Measurements from ENCODE around the gene SLC22A8.
"Not testable (repeated sequence)": the region's sequence is repeated elsewhere in the genome, so short reads cannot be mapped to it uniquely, and the experiment has no call there.

SLC22A8 gene

GRCh38 chr11:63015521-63016215, at the start of gene SLC22A8:
Gene SLC22A8, minus strand, starts transcription at chr11:63015841. Its CDS starts 883 bp downstream, at chr11:63014958.
- H3K4me1 ChIP-seq (ENCODE audit: insufficient read depth, low read length): no peaks in the 10 kb centered on the region
- H3K36me3 ChIP-seq (ENCODE audit: insufficient read depth, low read length): no peaks in the 10 kb centered on the region
- no peaks in the 10 kb centered on the region for H3K9me3 ChIP-seq (ENCODE audit: low read length)
- H3K27me3 ChIP-seq (ENCODE audit: insufficient read depth, low read length): peaks cover 10% of the 10 kb centered on the region
- no peak within 1 kb of the TSS for H2AFZ ChIP-seq (ENCODE audit: low read depth, low read length)
- no peak within 1 kb of the TSS for H3K4me3 ChIP-seq (ENCODE audit: low read length)

- H3K27me3 ChIP-seq (ENCODE audit: insufficient read depth, low read length); H2AFZ ChIP-seq (ENCODE audit: low read depth, low read length); H3K36me3 ChIP-seq (ENCODE audit: insufficient read depth, low read length); H3K4me1 ChIP-seq (ENCODE audit: insufficient read depth, low read length); H3K4me3 ChIP-seq (ENCODE audit: low read length); H3K9me3 ChIP-seq (ENCODE audit: low read length): not testable (repeated sequence)
Measured at GRCh38 chr11:63046203-63046602, 30.6 kb upstream of the SLC22A8 start.

DNA sequence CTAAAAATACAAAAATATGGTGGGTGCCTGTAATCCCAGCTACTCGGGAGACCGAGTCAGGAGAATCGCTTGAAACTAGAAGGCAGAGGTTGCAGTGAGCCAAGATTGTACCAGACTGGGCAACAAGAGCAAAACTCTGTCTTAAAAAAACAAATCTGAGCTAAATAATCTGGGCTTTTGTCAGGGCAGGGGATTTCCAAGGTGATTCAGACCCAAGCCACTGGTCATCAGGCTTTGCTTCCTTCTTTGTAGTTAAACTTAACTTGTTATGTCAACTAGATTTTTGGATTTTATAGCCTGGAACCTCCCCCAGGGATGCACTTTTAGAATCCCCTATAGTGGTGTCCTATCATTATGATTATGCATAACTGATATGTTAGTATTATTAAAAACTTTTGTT, 27.0 kb upstream of the SLC22A8 start:
- no peak overlapping the region for H3K4me3 ChIP-seq (ENCODE audit: low read length)
- H3K36me3 ChIP-seq (ENCODE audit: insufficient read depth, low read length): no peaks in the 10 kb centered on the region
- no peaks in the 10 kb centered on the region for H3K27me3 ChIP-seq (ENCODE audit: insufficient read depth, low read length)
- H2AFZ ChIP-seq (ENCODE audit: low read depth, low read length): no peak overlapping the region
- H3K4me1 ChIP-seq (ENCODE audit: insufficient read depth, low read length): no peaks in the 10 kb centered on the region
- no peaks in the 10 kb centered on the region for H3K9me3 ChIP-seq (ENCODE audit: low read length)

DNA sequence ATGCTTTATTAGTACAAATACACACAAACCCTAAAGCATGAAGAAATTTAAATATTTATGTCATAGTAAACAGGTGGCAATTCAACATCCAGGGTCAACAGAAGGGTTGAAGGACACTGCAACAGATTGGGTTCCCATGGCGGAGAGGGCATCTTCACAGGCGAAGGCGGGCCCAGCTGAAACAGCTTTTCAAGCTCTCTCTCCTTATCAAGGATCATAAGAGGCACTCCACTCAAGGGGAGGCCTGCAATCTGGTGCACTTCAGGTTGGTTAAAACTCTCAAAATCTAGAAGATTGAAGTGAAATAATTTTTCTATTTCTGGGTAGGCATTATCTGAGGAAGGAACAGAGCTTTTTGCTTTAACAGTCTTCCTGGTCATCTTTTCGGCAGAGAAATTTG, 16.8 kb upstream of the SLC22A8 start:
- no peaks in the 10 kb centered on the region for H3K9me3 ChIP-seq (ENCODE audit: low read length)
- H3K4me3 ChIP-seq (ENCODE audit: low read length): no peak overlapping the region
- H2AFZ ChIP-seq (ENCODE audit: low read depth, low read length): no peak overlapping the region
- H3K4me1 ChIP-seq (ENCODE audit: insufficient read depth, low read length): no peaks in the 10 kb centered on the region
- H3K27me3 ChIP-seq (ENCODE audit: insufficient read depth, low read length): no peaks in the 10 kb centered on the region
- no peaks in the 10 kb centered on the region for H3K36me3 ChIP-seq (ENCODE audit: insufficient read depth, low read length)

- Histone ChIP-seq H3K4me3 (ENCODE audit: low read length) (no peak overlapping the region), H3K4me1 (ENCODE audit: insufficient read depth, low read length) (peaks cover 3% of the 10 kb centered on the region), H3K36me3 (ENCODE audit: insufficient read depth, low read length) (no peaks in the 10 kb centered on the region), H3K9me3 (ENCODE audit: low read length) (no peaks in the 10 kb centered on the region), H2AFZ (ENCODE audit: low read depth, low read length) (peak overlapping the region; percentile 75), H3K27me3 (ENCODE audit: insufficient read depth, low read length) (no peaks in the 10 kb centered on the region)
Measured at GRCh38 chr11:63023841-63024648, 8.4 kb upstream of the SLC22A8 start.

DNA sequence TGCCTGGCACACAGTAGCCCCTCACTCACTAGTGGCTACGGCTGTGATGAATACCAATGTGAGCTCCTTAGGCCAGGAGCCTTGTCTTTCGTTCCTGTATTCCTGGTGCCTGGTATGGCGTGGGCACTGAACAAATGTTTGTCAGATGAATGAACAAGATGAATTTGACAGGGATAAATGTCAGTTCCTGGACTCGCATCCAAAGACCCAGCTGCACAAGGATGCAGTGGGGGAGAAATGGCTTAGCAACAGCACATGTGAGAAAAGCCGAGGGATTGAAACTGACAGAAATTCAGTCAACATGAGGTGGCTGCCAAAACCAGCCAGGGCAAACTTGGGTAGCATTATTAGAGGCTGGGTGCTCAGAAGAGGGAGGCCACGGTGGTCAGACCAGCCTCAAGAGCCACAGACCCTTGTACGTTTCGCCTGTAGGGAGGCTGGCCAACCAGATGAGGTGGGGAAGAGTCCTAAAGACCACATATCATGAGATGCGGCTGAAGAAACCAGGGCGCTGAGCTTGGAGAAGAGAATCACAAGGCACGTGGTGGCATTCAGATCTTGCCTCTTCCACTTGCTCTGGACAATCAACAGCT, 7.7 kb upstream of the SLC22A8 start:
- Histone ChIP-seq H3K27me3 (ENCODE audit: insufficient read depth, low read length) (no peaks in the 10 kb centered on the region), H3K36me3 (ENCODE audit: insufficient read depth, low read length) (no peaks in the 10 kb centered on the region), H2AFZ (ENCODE audit: low read depth, low read length) (peak overlapping the region; percentile 75), H3K4me3 (ENCODE audit: low read length) (no peak overlapping the region), H3K4me1 (ENCODE audit: insufficient read depth, low read length) (peaks cover 3% of the 10 kb centered on the region), H3K9me3 (ENCODE audit: low read length) (no peaks in the 10 kb centered on the region)

- H3K9me3 ChIP-seq (ENCODE audit: low read length): no peaks in the 10 kb centered on the region
- peaks cover 3% of the 10 kb centered on the region for H3K4me1 ChIP-seq (ENCODE audit: insufficient read depth, low read length)
- no peak overlapping the region for H3K4me3 ChIP-seq (ENCODE audit: low read length)
- H2AFZ ChIP-seq (ENCODE audit: low read depth, low read length): no peak overlapping the region
- no peaks in the 10 kb centered on the region for H3K36me3 ChIP-seq (ENCODE audit: insufficient read depth, low read length)
- no peaks in the 10 kb centered on the region for H3K27me3 ChIP-seq (ENCODE audit: insufficient read depth, low read length)
Measured at GRCh38 chr11:63022441-63022840, 6.8 kb upstream of the SLC22A8 start.

DNA sequence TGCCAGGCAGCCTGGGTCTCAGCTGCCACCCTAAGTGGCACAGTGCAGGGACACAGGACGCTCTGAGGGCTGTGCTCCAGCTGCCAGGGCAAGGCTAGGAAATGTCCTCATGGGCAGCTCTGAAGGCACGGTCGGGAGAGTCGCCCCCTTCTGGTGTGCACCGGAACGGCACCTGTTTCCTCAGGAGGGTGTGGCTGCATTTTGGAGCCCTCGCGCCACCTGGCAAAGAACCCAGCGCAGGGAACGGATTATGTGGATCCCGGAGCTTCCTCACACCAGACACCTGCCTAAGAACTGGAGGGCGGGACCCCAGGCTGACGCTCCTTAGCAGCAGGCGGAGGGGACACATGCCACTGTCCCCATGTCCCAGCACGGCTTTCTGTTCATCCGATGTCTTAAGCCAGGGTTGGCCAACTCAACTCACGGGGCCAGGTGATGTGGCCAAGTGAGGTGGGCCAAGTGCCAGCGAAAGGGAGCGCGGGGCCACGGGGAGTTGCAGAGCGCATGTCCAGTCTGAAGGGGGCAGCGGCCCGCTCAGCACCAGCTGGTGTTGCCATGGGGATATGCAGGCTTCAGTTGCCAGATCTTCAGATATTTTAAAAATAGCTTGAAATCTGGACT, 5.1 kb upstream of the SLC22A8 start:
- H3K27me3 ChIP-seq (ENCODE audit: insufficient read depth, low read length): peaks cover 3% of the 10 kb centered on the region
- no peaks in the 10 kb centered on the region for H3K36me3 ChIP-seq (ENCODE audit: insufficient read depth, low read length)
- H2AFZ ChIP-seq (ENCODE audit: low read depth, low read length): no peak overlapping the region
- peaks cover 3% of the 10 kb centered on the region for H3K4me1 ChIP-seq (ENCODE audit: insufficient read depth, low read length)
- no peaks in the 10 kb centered on the region for H3K9me3 ChIP-seq (ENCODE audit: low read length)
- H3K4me3 ChIP-seq (ENCODE audit: low read length): no peak overlapping the region

- Histone ChIP-seq H3K27me3 (ENCODE audit: insufficient read depth, low read length) (peaks cover 3% of the 10 kb centered on the region), H3K4me3 (ENCODE audit: low read length) (no peak overlapping the region), H3K36me3 (ENCODE audit: insufficient read depth, low read length) (no peaks in the 10 kb centered on the region), H2AFZ (ENCODE audit: low read depth, low read length) (no peak overlapping the region), H3K4me1 (ENCODE audit: insufficient read depth, low read length) (peaks cover 3% of the 10 kb centered on the region), H3K9me3 (ENCODE audit: low read length) (no peaks in the 10 kb centered on the region)
Measured at GRCh38 chr11:63019506-63019905, 3.9 kb upstream of the SLC22A8 start.

DNA sequence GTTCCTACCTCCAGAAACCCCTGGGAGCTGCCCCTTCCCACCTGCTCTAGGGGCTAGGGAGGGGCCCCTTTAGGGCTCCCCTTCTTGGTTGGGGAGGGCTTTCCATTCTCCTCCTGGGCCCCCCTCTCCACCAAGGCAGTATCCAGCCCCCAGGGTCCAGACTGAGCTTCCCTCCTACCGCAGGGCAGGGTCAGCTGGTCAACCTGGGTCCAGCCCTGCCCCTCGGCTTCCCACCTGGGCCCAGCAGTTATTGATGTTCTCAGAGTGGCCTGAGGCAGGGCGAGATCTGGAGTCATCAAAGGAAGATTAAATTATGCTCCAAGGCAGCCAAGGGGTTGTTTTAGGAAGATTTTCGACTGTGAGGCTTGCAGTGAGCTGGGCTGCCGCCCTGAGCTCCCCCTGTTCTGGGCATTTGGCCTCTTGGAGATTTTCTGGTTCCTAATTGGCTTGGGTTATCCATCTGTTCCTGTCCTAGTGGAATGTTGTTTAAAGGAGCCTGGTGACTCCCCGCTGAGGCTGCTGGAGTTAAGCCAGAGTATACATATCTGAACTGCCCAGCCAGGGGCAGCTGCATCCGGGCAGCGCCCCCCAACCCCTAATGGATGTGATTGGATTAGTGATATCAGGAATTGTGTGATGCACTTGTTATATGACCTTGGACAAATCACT, 1.8 kb upstream of the SLC22A8 start:
- no peaks in the 10 kb centered on the region for H3K4me1 ChIP-seq (ENCODE audit: insufficient read depth, low read length)
- no peak overlapping the region for H2AFZ ChIP-seq (ENCODE audit: low read depth, low read length)
- no peak overlapping the region for H3K4me3 ChIP-seq (ENCODE audit: low read length)
- peaks cover 6% of the 10 kb centered on the region for H3K27me3 ChIP-seq (ENCODE audit: insufficient read depth, low read length)
- no peaks in the 10 kb centered on the region for H3K36me3 ChIP-seq (ENCODE audit: insufficient read depth, low read length)
- H3K9me3 ChIP-seq (ENCODE audit: low read length): no peaks in the 10 kb centered on the region

DNA sequence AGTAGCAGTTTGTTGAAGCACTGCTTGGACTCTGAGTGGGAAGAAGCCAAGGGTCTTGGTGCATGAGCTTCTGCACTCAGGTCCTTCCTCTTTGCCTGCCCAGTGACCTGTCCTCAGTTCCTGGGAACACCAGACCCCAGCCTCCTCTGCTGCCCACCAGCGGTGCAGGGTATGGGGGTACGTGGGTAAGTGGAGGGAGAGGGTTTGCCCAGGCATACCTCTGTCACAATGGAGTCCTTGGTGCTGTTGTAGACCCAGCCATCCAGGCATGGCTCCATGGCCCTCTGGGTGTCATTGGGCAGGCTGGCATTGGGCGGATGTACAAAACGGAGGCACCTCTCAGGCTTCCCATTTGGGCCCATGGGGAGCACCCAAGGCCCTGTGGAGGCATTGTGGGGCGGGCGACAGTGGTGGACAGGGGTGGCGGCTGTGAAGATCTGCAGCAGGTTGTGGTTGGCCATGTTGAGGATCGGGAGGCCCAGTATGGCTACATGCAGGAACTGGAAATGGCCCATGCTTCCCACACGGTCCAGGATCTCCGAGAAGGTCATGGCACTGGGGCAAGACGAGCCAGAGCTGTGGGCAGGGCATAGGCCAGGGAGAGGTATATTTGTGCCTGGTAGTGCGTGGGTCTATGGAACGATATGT, 1.1 kb downstream of the SLC22A8 start:
- no peaks in the 10 kb centered on the region for H3K36me3 ChIP-seq (ENCODE audit: insufficient read depth, low read length)
- no peak overlapping the region for H2AFZ ChIP-seq (ENCODE audit: low read depth, low read length)
- no peak overlapping the region for H3K4me3 ChIP-seq (ENCODE audit: low read length)
- peaks cover 14% of the 10 kb centered on the region for H3K27me3 ChIP-seq (ENCODE audit: insufficient read depth, low read length)
- H3K4me1 ChIP-seq (ENCODE audit: insufficient read depth, low read length): no peaks in the 10 kb centered on the region
- H3K9me3 ChIP-seq (ENCODE audit: low read length): no peaks in the 10 kb centered on the region

DNA sequence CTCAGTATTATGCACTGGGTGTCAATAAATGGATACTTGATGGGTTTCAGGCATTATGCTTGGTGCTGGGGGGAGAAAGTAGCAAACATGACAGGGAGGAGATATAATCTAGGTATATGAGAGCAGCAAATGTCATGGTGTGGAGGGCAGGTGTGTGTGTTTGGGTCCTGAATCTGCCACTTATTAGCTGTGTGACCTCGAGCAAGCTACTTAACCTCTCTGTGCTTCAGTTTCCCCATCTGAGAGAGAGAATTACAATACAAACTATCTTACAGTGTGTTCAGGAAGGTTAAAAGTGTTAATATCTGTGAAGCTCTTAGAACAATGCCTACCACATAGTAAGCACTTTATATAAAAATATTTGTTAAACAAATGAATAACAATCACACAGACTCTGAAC, 2.8 kb downstream of the SLC22A8 start:
- no peak overlapping the region for H3K4me3 ChIP-seq (ENCODE audit: low read length)
- no peaks in the 10 kb centered on the region for H3K4me1 ChIP-seq (ENCODE audit: insufficient read depth, low read length)
- no peaks in the 10 kb centered on the region for H3K9me3 ChIP-seq (ENCODE audit: low read length)
- peaks cover 16% of the 10 kb centered on the region for H3K27me3 ChIP-seq (ENCODE audit: insufficient read depth, low read length)
- H2AFZ ChIP-seq (ENCODE audit: low read depth, low read length): no peak overlapping the region
- no peaks in the 10 kb centered on the region for H3K36me3 ChIP-seq (ENCODE audit: insufficient read depth, low read length)
